HG03108 (cell line): ENCODE data around the gene ME3.

Source experiments
- ATAC-seq: cut with Tn5 transposase; IDR thresholded peaks from one replicate; pipeline ENCODE4 v1.9.1; 2021; ENCODE audit warnings: moderate library complexity; ENCODE audit not compliant: unreplicated experiment

The ME3 gene

GRCh38 chr11:86519064-86519911 is 153.1 kb downstream of the ME3 start:
- ATAC-seq, result no peak

GRCh38 chr11:86518211-86518610 is 154.2 kb downstream of the ME3 start:
- ATAC-seq, result no peak

- no peak for ATAC-seq
Measured at GRCh38 chr11:86517557-86517956, 154.9 kb downstream of the ME3 start.

- no peak for ATAC-seq
Measured at GRCh38 chr11:86515297-86516094, 156.9 kb downstream of the ME3 start.

- no peak for ATAC-seq
Measured at GRCh38 chr11:86514453-86514852, 158.0 kb downstream of the ME3 start.

GRCh38 chr11:86513746-86514373 is 158.6 kb downstream of the ME3 start:
- no peak for ATAC-seq

GRCh38 chr11:86513138-86513537 is 159.3 kb downstream of the ME3 start:
- ATAC-seq, result no peak

GRCh38 chr11:86511086-86511551 is 161.3 kb downstream of the ME3 start:
- no peak for ATAC-seq

- no peak for ATAC-seq
Measured at GRCh38 chr11:86510674-86511073, 161.7 kb downstream of the ME3 start.

- ATAC-seq, result no peak
Measured at GRCh38 chr11:86510097-86510496, 162.3 kb downstream of the ME3 start.

- ATAC-seq, result no peak
Measured at GRCh38 chr11:86509588-86509974, 162.8 kb downstream of the ME3 start.

- ATAC-seq, result no peak
Measured at GRCh38 chr11:86508604-86509587, 163.5 kb downstream of the ME3 start.

- ATAC-seq, result no peak
Measured at GRCh38 chr11:86507249-86507845, 165.1 kb downstream of the ME3 start.

- no peak for ATAC-seq
Measured at GRCh38 chr11:86506235-86506634, 166.2 kb downstream of the ME3 start.

- ATAC-seq, result no peak
Measured at GRCh38 chr11:86503131-86503530, 169.3 kb downstream of the ME3 start.

- no peak for ATAC-seq
Measured at GRCh38 chr11:86502137-86502642, 170.2 kb downstream of the ME3 start.

- no peak for ATAC-seq
Measured at GRCh38 chr11:86500500-86501140, 171.8 kb downstream of the ME3 start.

- ATAC-seq, result no peak
Measured at GRCh38 chr11:86499723-86500129, 172.7 kb downstream of the ME3 start.

GRCh38 chr11:86497836-86498235 is 174.6 kb downstream of the ME3 start:
- no peak for ATAC-seq
